ENCODE measurements around the gene SERAC1. TPM values are rescaled to one million over a fixed set of nuclear protein-coding genes. Genes with fewer than 3 reads are reported as not detected.

Gene SERAC1
- total RNA-seq, 2 experiments from 2014 or later, result 1.4 to 2.5 TPM

DNA sequence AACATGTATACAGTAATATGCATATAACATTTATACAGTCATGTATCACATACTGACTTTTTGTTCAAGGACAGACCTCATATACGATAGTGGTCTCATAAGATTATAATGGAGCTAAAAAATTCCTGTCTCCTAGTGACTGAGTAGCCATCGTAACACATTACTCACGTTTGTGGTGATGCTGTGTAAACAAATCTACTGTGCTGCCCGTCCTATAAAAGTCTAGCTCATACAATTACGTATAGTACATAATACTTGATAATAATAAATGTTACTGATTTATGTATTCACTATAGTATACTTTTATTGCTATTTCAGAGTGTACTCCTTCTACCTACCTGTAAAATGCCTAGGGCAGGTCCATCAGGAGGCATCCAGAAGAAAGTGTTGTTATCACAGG, 17.4 kb downstream of the SERAC1 start:
- intact Hi-C loops (cut with DNase I, micrococcal nuclease), result no loop called here
- TF ChIP-seq, protein P1, sequence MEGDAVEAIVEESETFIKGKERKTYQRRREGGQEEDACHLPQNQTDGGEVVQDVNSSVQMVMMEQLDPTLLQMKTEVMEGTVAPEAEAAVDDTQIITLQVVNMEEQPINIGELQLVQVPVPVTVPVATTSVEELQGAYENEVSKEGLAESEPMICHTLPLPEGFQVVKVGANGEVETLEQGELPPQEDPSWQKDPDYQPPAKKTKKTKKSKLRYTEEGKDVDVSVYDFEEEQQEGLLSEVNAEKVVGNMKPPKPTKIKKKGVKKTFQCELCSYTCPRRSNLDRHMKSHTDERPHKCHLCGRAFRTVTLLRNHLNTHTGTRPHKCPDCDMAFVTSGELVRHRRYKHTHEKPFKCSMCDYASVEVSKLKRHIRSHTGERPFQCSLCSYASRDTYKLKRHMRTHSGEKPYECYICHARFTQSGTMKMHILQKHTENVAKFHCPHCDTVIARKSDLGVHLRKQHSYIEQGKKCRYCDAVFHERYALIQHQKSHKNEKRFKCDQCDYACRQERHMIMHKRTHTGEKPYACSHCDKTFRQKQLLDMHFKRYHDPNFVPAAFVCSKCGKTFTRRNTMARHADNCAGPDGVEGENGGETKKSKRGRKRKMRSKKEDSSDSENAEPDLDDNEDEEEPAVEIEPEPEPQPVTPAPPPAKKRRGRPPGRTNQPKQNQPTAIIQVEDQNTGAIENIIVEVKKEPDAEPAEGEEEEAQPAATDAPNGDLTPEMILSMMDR (IDR thresholded peaks at IDR 0.05), result no peak
- ATAC-seq (ENCODE audit: poor library complexity), result no peak
- DNase-seq, result no peak
- ChIA-PET POLR2A (no interaction called here), CTCF (no interaction called here)
- Histone ChIP-seq H3K4me1 (ENCODE audit: insufficient read depth, low read length) (no peaks in the 10 kb centered on the region), H3K27me3 (ENCODE audit: control insufficient read depth in 1 of 2, insufficient read depth in 2 of 2, low read length in 2 of 2) (no peaks in the 10 kb centered on the region), H3K4me3 (ENCODE audit: low read length) (no peak overlapping the region), H3K27ac (ENCODE audit: low read depth in 1 of 2, low read length in 2 of 2) (no peak overlapping the region), H3K36me3 (ENCODE audit: insufficient read depth, low read length) (peaks cover 16% of the 10 kb centered on the region), H3K9me3 (ENCODE audit: control insufficient read depth in 1 of 2, insufficient read depth in 1 of 2, low read length in 2 of 2) (no peaks in the 10 kb centered on the region)
- no peaks in the 10 kb centered on the region for H3K4me1 Mint-ChIP-seq (ENCODE audit: low read depth)
- no peak overlapping the region for H3K27ac Mint-ChIP-seq
- no peaks in the 10 kb centered on the region for H3K27me3 Mint-ChIP-seq
- H3K4me3 Mint-ChIP-seq, result no peak overlapping the region
- H3K9me3 Mint-ChIP-seq, result no peaks in the 10 kb centered on the region
- H3K36me3 Mint-ChIP-seq (ENCODE audit: low read depth), result peaks cover 30% of the 10 kb centered on the region

DNA sequence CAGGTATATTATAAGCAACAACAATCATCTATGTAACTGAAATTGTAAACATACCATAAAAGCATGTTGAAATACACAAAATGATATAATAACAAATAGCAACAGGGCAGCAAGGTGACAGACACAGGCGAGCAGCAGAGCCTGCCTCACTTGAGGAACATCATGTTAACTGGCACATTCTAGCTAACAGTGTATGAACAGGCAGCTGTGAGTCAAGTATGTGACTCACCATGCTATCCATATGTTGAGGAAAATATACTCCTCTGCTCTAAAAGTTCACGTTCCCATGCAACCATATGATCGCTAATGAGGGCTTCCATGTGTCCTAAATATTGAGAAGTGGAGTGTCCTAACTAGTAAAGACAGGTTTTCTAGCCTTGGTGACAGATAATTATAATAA, 18.4 kb downstream of the SERAC1 start:
- Mint-ChIP-seq H3K9me3 (no peaks in the 10 kb centered on the region), H3K4me1 (ENCODE audit: low read depth) (no peaks in the 10 kb centered on the region), H3K4me3 (no peak overlapping the region), H3K36me3 (ENCODE audit: low read depth) (peaks cover 26% of the 10 kb centered on the region), H3K27me3 (no peaks in the 10 kb centered on the region), H3K27ac (no peak overlapping the region)
- Histone ChIP-seq H3K9me3 (ENCODE audit: control insufficient read depth in 1 of 2, insufficient read depth in 1 of 2, low read length in 2 of 2) (no peaks in the 10 kb centered on the region), H3K27ac (ENCODE audit: low read depth in 1 of 2, low read length in 2 of 2) (no peak overlapping the region), H3K4me1 (ENCODE audit: insufficient read depth, low read length) (no peaks in the 10 kb centered on the region), H3K4me3 (ENCODE audit: low read length) (no peak overlapping the region), H3K27me3 (ENCODE audit: control insufficient read depth in 1 of 2, insufficient read depth in 2 of 2, low read length in 2 of 2) (no peaks in the 10 kb centered on the region), H3K36me3 (ENCODE audit: insufficient read depth, low read length) (peaks cover 13% of the 10 kb centered on the region)
- ATAC-seq (ENCODE audit: poor library complexity) (no peak), DNase-seq (no peak)
- ChIA-PET CTCF (no interaction called here), POLR2A (no interaction called here)
- TF ChIP-seq, protein P1 (IDR thresholded peaks at IDR 0.05), result no peak
- intact Hi-C loops (cut with DNase I, micrococcal nuclease), result no loop called here

DNA sequence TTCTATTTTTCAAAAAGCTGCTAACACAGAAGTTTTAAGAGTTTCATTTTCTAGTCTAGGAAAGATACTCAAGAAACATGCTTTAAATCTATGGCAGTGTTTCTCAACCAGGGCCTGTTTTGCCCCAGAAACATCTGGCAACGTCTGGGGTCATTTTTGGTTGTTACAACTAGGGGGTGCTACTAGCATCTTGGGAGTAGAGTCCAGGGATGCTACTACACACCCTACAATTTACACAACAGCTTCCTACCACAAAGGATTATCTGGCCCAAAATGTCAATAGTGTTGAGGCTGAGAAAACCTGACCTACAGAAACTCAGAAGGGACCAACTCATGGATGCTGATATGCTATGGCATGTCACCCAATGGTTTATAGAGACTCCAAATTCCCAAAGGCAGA, 24.4 kb downstream of the SERAC1 start:
- no peak for ATAC-seq (ENCODE audit: poor library complexity)
- TF ChIP-seq, protein P1 (IDR thresholded peaks at IDR 0.05), result no peak
- Mint-ChIP-seq H3K4me3 (no peak overlapping the region), H3K36me3 (ENCODE audit: low read depth) (peaks cover 47% of the 10 kb centered on the region), H3K9me3 (no peaks in the 10 kb centered on the region), H3K27ac (no peak overlapping the region), H3K4me1 (ENCODE audit: low read depth) (no peaks in the 10 kb centered on the region), H3K27me3 (no peaks in the 10 kb centered on the region)
- CTCF ChIA-PET, result interaction anchor here (0.5 kb wide), 1 partner anchor 70 kb away, joined by 3 read pairs; no protein-coding TSS in a partner anchor
- no peak overlapping the region for H3K4me3 ChIP-seq (ENCODE audit: low read length)
- intact Hi-C loops (cut with DNase I, micrococcal nuclease), result no loop called here
- no peak overlapping the region for H3K27ac ChIP-seq (ENCODE audit: low read depth in 1 of 2, low read length in 2 of 2)
- no peaks in the 10 kb centered on the region for H3K9me3 ChIP-seq (ENCODE audit: control insufficient read depth in 1 of 2, insufficient read depth in 1 of 2, low read length in 2 of 2)
- POLR2A ChIA-PET, result no interaction called here
- DNase-seq, result no peak
- peaks cover 12% of the 10 kb centered on the region for H3K36me3 ChIP-seq (ENCODE audit: insufficient read depth, low read length)
- no peaks in the 10 kb centered on the region for H3K4me1 ChIP-seq (ENCODE audit: insufficient read depth, low read length)
- H3K27me3 ChIP-seq (ENCODE audit: control insufficient read depth in 1 of 2, insufficient read depth in 2 of 2, low read length in 2 of 2), result no peaks in the 10 kb centered on the region

Data from CD4-positive, alpha-beta T cell (primary cell).